GM18858 (cell line): ENCODE results near the gene SHOX.
"Not testable (repeated sequence)": the region's sequence is repeated elsewhere in the genome, so short reads cannot be mapped to it uniquely, and the experiment has no call there.

ENCODE experiments used
- ATAC-seq: cut with Tn5 transposase; IDR thresholded peaks from one replicate; pipeline ENCODE4 v1.9.1; 2021; ENCODE audit not compliant: unreplicated experiment

Gene SHOX

GRCh38 chrX:621705-622503, 8.7 kb upstream of the SHOX start:
- ATAC-seq, result no peak

- ATAC-seq, result not testable (repeated sequence)
These were observed 7.8 kb upstream of the SHOX start for GRCh38 chrX:622802-623201.

- ATAC-seq, result no peak
These were observed 7.4 kb upstream of the SHOX start for GRCh38 chrX:623268-623598.

GRCh38 chrX:623599-624315, 6.8 kb upstream of the SHOX start:
- ATAC-seq, result no peak

GRCh38 chrX:625137-625691, 5.4 kb upstream of the SHOX start:
- ATAC-seq, result no peak

GRCh38 chrX:626047-626446, 4.5 kb upstream of the SHOX start:
- not testable (repeated sequence) for ATAC-seq

- no peak for ATAC-seq
These were observed 3.7 kb upstream of the SHOX start for GRCh38 chrX:626745-627509.

- no peak for ATAC-seq
These were observed 3.0 kb upstream of the SHOX start for GRCh38 chrX:627510-627981.

- ATAC-seq, result no peak
These were observed 2.6 kb upstream of the SHOX start for GRCh38 chrX:627995-628394.

- no peak for ATAC-seq
These were observed 1.2 kb upstream of the SHOX start for GRCh38 chrX:629230-630006.

GRCh38 chrX:630007-630611, 482 bp upstream of the SHOX start:
- no peak for ATAC-seq

- ATAC-seq, result no peak
These were observed 1.3 kb downstream of the SHOX start for GRCh38 chrX:631802-632365.

GRCh38 chrX:632366-633042, 1.9 kb downstream of the SHOX start:
- no peak for ATAC-seq

GRCh38 chrX:633043-633984, 2.7 kb downstream of the SHOX start:
- no peak for ATAC-seq

GRCh38 chrX:633985-634958, 3.7 kb downstream of the SHOX start:
- ATAC-seq, result no peak

- no peak for ATAC-seq
These were observed 5.0 kb downstream of the SHOX start for GRCh38 chrX:635428-636090.
